Transverse colon (tissue), 4 donors: ENCODE measurements around the gene DNAH7.

Experiments
- CTCF ChIP-seq, 5 experiments: fragments of 200-600 bp in 3 of 5; fragments of 450-650 bp in 2 of 5; sonication (generic) in 3 of 5; IDR thresholded peaks; 1 replicate in 2 of 5; 2 replicates in 3 of 5; pipeline ENCODE4 v1.5.1; 2016 to 2017; ENCODE audit warnings: antibody characterized with exemption in 5 of 5, inconsistent platforms in 3 of 5, mild to moderate bottlenecking in 2 of 5, moderate library complexity in 1 of 5
- POLR2A ChIP-seq: fragments of 450-650 bp; IDR thresholded peaks from one replicate; pipeline ENCODE4 v1.6.1; 2016; ENCODE audit warnings: antibody characterized with exemption, mild to moderate bottlenecking, moderate library complexity
- POLR2AphosphoS5 ChIP-seq, 3 donors: sonication (generic); formaldehyde crosslinking; IDR thresholded peaks; one replicate each; pipeline ENCODE4 v1.6.1; 2016; ENCODE audit warnings: antibody characterized with exemption in 3 of 3

DNA sequence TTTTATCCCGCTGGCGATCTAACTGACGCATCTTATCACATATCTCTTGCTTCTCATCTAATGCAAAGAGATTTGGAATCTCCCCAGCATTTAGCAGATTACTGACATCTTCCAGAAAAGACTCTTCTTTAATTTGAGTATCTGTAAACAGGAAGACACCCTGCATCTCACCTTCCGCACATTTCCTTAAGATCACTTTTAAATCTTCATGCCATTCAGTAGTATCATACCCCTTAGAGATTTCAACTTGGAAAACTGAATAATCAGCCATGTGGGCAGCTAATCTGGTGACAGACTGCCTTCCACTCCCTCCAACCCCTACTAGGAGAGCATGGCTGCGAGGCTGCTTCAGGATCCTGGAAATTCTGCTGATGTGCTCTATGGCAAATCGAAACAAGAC lies 204.3 kb downstream of the DNAH7 start:
- TF ChIP-seq CTCF (IDR thresholded peaks at IDR 0.05) (no peak), POLR2AphosphoS5 (IDR thresholded peaks at IDR 0.05) (no peak), POLR2A (no peak)
